Adrenal gland (tissue), 5 donors: ENCODE results near the gene CNTNAP2.

ENCODE experiments used
- CTCF ChIP-seq, 6 experiments: fragments of 450-650 bp in 4 of 6; fragments of 200-600 bp in 2 of 6; sonication (generic) in 1 of 6; IDR thresholded peaks; 1 replicate in 5 of 6; 2 replicates in 1 of 6; pipeline versions ENCODE4 v1.5.1 to v1.8.0; 2016 to 2021; ENCODE audit warnings: antibody characterized with exemption in 6 of 6, mild to moderate bottlenecking in 2 of 6, moderate library complexity in 1 of 6
- POLR2A ChIP-seq, 2 donors: fragments of 450-650 bp; IDR thresholded peaks; one replicate each; pipeline ENCODE4 v1.6.1; 2017; ENCODE audit warnings: antibody characterized with exemption in 2 of 2, mild to moderate bottlenecking in 2 of 2, moderate library complexity in 1 of 2
- donor health status: DM: no; HTN: no; CAD: no.

- no peak for TF ChIP-seq CTCF (IDR thresholded peaks at IDR 0.05)
- no peak for TF ChIP-seq POLR2A (IDR thresholded peaks at IDR 0.05)
Observed at GRCh38 chr7:146117576-146117975, 975 bp downstream of the CNTNAP2 start.
